Measurements from ENCODE around the gene MAK. TPM values are rescaled to one million over a fixed set of nuclear protein-coding genes. Genes with fewer than 3 reads are reported as not detected.
A peak's percentile ranks its signal among the peaks of the same experiment; 100 is the strongest.

The MAK gene
- total and polyA plus RNA-seq, 2 of the 13 experiments (the other 11 are each of a cell fraction or from before 2014, with no cell fraction given): 0.04 TPM; not detected in 1

DNA sequence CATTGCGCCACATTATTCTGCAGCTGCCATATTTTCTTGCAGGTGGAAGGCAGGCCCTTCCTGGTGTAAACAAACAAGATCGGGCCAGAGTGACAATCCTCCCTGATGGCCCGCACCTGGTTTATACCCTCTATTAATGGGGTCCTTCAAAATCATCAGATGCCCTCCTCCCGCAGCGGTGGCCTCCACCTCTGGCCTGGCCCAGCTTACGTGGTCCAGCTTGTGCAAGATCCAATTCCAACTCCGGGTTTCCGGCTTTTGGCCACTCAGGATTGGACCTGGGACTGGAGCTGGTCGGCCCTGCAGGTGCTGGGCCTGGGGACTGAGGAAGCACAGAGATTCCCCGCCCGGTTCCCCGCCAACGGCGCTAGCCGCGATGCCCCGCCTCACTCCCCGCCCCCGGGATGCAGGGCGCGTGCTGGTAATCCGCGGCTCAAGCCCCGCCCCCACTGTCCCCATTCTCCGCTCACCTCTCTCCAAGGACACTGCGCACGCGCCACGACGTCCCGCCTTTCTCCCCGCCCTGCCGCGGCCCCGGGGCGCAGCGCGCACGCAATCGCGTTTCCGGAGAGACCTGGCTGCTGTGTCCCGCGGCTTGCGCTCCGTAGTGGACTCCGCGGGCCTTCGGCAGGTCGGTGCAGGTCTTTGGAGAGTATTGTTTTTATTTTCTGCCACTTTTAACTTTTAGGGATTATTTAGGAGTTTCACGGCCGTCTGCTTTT is 90.9 kb downstream of the MAK start, which contains the start of gene TMEM14B (continued):
- TF ChIP-seq, protein P1, sequence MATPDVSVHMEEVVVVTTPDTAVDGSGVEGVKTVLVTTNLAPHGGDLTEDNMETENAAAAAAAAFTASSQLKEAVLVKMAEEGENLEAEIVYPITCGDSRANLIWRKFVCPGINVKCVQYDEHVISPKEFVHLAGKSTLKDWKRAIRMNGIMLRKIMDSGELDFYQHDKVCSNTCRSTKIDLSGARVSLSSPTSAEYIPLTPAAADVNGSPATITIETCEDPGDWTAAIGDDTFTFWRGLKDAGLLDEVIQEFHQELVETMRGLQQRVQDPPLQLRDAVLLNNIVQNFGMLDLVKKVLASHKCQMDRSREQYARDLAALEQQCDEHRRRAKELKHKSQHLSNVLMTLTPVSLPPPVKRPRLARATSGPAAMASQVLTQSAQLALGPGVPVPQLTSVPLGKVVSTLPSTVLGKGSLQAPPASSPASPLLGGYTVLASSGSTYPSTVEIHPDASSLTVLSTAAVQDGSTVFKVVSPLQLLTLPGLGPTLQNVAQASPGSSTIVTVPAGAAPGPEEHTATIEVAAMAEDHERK (CRISPR knock-in tag; IDR thresholded peaks at IDR 0.05; ENCODE audit: low read depth): peak; percentile 89
- TF ChIP-seq JUNB (CRISPR knock-in tag; IDR thresholded peaks at IDR 0.05; ENCODE audit: borderline replicate concordance): no peak
- TF ChIP-seq ZNF816 (CRISPR knock-in tag; IDR thresholded peaks at IDR 0.05; ENCODE audit: borderline replicate concordance): peak; percentile 94; the same call in 1 of the 2 replicates
- peak; percentile 94 for TF ChIP-seq RBM39 (IDR thresholded peaks at IDR 0.05; ENCODE audit: low read depth, low read length, poor library complexity, severe bottlenecking)
- TF ChIP-seq ZNF766 (CRISPR knock-in tag; IDR thresholded peaks at IDR 0.05; ENCODE audit: borderline replicate concordance): no peak
- no peak for TF ChIP-seq ZNF672 (CRISPR knock-in tag; IDR thresholded peaks at IDR 0.05)
- TF ChIP-seq HMG20B (CRISPR knock-in tag; conservative IDR thresholded peaks at IDR 0.05): no peak; the same call in 1 of the 2 replicates
- TF ChIP-seq, protein P2, sequence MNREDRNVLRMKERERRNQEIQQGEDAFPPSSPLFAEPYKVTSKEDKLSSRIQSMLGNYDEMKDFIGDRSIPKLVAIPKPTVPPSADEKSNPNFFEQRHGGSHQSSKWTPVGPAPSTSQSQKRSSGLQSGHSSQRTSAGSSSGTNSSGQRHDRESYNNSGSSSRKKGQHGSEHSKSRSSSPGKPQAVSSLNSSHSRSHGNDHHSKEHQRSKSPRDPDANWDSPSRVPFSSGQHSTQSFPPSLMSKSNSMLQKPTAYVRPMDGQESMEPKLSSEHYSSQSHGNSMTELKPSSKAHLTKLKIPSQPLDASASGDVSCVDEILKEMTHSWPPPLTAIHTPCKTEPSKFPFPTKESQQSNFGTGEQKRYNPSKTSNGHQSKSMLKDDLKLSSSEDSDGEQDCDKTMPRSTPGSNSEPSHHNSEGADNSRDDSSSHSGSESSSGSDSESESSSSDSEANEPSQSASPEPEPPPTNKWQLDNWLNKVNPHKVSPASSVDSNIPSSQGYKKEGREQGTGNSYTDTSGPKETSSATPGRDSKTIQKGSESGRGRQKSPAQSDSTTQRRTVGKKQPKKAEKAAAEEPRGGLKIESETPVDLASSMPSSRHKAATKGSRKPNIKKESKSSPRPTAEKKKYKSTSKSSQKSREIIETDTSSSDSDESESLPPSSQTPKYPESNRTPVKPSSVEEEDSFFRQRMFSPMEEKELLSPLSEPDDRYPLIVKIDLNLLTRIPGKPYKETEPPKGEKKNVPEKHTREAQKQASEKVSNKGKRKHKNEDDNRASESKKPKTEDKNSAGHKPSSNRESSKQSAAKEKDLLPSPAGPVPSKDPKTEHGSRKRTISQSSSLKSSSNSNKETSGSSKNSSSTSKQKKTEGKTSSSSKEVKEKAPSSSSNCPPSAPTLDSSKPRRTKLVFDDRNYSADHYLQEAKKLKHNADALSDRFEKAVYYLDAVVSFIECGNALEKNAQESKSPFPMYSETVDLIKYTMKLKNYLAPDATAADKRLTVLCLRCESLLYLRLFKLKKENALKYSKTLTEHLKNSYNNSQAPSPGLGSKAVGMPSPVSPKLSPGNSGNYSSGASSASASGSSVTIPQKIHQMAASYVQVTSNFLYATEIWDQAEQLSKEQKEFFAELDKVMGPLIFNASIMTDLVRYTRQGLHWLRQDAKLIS (CRISPR knock-in tag; IDR thresholded peaks at IDR 0.05): no peak
- no peak for TF ChIP-seq CENPX (CRISPR knock-in tag; IDR thresholded peaks at IDR 0.05)
- peak; percentile 46; the same call in 1 of the 2 replicates for TF ChIP-seq THAP7 (CRISPR knock-in tag; IDR thresholded peaks at IDR 0.05)
- peak; percentile 68 for TF ChIP-seq E2F5 (CRISPR knock-in tag; conservative IDR thresholded peaks at IDR 0.05)
- TF ChIP-seq KDM5B (CRISPR knock-in tag; IDR thresholded peaks at IDR 0.05; ENCODE audit: borderline replicate concordance): peak; percentile 97
- peak; percentile 97 for TF ChIP-seq POGZ (CRISPR knock-in tag; IDR thresholded peaks at IDR 0.05)
- TF ChIP-seq ZNF274 (CRISPR knock-in tag; IDR thresholded peaks at IDR 0.05): 0 out of 2 replicates have a peak, but pooled peaks have one; percentile 48
- TF ChIP-seq ZNF460 (CRISPR knock-in tag; IDR thresholded peaks at IDR 0.05; ENCODE audit: borderline replicate concordance): no peak; the same call in 1 of the 2 replicates
- TF ChIP-seq, protein P3, sequence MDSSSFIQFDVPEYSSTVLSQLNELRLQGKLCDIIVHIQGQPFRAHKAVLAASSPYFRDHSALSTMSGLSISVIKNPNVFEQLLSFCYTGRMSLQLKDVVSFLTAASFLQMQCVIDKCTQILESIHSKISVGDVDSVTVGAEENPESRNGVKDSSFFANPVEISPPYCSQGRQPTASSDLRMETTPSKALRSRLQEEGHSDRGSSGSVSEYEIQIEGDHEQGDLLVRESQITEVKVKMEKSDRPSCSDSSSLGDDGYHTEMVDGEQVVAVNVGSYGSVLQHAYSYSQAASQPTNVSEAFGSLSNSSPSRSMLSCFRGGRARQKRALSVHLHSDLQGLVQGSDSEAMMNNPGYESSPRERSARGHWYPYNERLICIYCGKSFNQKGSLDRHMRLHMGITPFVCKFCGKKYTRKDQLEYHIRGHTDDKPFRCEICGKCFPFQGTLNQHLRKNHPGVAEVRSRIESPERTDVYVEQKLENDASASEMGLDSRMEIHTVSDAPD (CRISPR knock-in tag; IDR thresholded peaks at IDR 0.05): no peak
- TF ChIP-seq EEA1 (CRISPR knock-in tag; IDR thresholded peaks at IDR 0.05; ENCODE audit: borderline replicate concordance): no peak; the same call in 1 of the 2 replicates
- no peak; the same call in 1 of the 2 replicates for TF ChIP-seq ZNF773 (CRISPR knock-in tag; IDR thresholded peaks at IDR 0.05; ENCODE audit: borderline replicate concordance)
- no peak; the same call in 1 of the 2 replicates for TF ChIP-seq LBX2 (CRISPR knock-in tag; IDR thresholded peaks at IDR 0.05; ENCODE audit: borderline replicate concordance)
- no peak for TF ChIP-seq ZNF549 (CRISPR knock-in tag; IDR thresholded peaks at IDR 0.05)
